ENCODE results near the gene GRHL1.

DNA sequence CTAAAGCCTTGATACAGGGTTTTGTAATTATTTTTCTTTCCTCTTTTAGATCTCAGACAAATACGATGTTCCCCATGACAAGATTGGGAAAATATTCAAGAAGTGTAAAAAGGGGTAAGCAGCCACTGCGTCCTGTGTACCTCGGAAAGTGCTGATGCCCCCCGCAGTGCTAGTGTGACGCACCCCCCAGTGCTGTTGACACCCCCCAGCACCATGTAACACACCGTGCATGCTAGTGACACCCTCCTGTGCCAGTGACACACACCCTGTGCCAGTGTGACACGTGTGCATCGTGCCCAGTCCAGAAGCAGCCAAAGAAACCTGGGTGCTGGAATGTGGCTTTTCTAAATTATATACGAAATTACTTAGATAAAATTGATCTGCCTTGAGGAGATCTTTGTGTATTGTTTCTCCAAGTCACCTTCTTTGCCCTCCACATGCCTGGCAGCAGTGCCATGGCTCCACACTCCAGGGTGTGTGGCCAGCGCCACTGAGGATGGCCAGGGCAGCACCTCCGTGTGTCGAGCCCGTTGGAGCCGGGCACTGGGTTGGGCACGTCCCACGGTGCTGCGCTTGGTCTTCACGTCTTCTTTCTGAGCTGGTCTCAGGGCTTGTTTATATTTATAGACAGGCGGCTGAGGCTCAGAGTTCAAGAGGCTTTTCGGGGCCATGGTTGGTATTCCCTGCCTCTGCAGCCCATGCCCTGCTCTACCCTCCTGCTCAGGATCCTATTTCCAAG is 47.6 kb downstream of the GRHL1 start:
- TF ChIP-seq EZH2 (IDR thresholded peaks at IDR 0.05; ENCODE audit: borderline replicate concordance, low read depth, low read length, severe bottlenecking) = no peak
- TF ChIP-seq, protein P1, sequence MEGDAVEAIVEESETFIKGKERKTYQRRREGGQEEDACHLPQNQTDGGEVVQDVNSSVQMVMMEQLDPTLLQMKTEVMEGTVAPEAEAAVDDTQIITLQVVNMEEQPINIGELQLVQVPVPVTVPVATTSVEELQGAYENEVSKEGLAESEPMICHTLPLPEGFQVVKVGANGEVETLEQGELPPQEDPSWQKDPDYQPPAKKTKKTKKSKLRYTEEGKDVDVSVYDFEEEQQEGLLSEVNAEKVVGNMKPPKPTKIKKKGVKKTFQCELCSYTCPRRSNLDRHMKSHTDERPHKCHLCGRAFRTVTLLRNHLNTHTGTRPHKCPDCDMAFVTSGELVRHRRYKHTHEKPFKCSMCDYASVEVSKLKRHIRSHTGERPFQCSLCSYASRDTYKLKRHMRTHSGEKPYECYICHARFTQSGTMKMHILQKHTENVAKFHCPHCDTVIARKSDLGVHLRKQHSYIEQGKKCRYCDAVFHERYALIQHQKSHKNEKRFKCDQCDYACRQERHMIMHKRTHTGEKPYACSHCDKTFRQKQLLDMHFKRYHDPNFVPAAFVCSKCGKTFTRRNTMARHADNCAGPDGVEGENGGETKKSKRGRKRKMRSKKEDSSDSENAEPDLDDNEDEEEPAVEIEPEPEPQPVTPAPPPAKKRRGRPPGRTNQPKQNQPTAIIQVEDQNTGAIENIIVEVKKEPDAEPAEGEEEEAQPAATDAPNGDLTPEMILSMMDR (IDR thresholded peaks at IDR 0.05; ENCODE audit: borderline replicate concordance, extremely low read depth, low read length, poor library complexity, severe bottlenecking) = no peak

Measured in DND-41 (cell line).